ENCODE results near the gene FIBCD1.

The FIBCD1 gene, protein sequence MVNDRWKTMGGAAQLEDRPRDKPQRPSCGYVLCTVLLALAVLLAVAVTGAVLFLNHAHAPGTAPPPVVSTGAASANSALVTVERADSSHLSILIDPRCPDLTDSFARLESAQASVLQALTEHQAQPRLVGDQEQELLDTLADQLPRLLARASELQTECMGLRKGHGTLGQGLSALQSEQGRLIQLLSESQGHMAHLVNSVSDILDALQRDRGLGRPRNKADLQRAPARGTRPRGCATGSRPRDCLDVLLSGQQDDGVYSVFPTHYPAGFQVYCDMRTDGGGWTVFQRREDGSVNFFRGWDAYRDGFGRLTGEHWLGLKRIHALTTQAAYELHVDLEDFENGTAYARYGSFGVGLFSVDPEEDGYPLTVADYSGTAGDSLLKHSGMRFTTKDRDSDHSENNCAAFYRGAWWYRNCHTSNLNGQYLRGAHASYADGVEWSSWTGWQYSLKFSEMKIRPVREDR

DNA sequence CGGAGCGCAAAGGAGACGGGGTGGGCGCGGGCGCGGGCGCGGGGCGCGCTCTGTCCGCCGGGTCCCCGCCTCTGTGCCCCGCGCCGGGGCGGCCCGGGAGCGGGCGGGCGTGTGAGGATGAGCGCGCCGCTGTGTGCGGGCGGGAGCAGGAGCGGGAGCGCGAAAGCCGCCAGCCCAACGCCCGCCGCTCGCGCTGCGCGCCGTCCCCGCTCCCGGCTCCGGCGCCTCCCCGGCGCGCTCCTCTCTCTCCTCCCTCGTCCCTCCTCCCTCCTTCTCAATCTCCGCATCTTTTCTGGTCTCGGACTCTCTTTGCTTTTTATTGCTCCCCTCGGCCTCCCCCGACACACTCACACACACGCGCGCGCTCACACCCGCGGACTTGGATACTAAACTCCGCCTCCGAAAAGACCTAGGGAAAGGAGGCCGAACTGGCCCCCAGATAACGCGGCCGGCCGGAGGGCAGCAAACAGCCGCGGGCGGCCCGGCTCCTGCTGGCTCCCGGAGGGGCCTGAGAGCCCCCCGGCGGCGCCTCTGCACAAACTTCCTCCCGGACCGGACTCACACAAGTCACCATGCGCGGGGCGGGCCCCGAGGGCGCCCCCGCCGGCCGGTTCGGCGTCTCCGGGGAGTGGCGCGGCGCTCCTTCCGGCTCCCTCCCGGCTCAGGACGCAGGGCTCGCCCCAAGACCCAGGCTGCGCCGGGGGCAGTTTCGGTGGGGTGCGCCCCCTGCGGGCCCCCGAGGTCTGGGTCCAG, at the start of gene FIBCD1:
Gene FIBCD1, minus strand, starts transcription at position 596 of the 753 bp plus-strand sequence. CDS start 640 bp downstream, outside the sequence.
- Histone ChIP-seq H3K27ac (ENCODE audit: low read depth, low read length) (no peak within 1 kb of the TSS), H3K4me3 (ENCODE audit: low read depth, low read length) (peak within 1 kb of the TSS; percentile 67), H3K36me3 (ENCODE audit: control insufficient read depth, insufficient read depth, low read length) (no peaks in the 10 kb centered on the region), H3K9ac (ENCODE audit: low read length) (peak within 1 kb of the TSS; percentile 25), H3K4me1 (ENCODE audit: control insufficient read depth, insufficient read depth, low read length) (peaks cover 34% of the 10 kb centered on the region), H3K9me3 (ENCODE audit: control insufficient read depth, insufficient read depth, low read depth, low read length) (no peaks in the 10 kb centered on the region), H3K27me3 (ENCODE audit: control insufficient read depth, insufficient read depth, low read length) (peaks cover 58% of the 10 kb centered on the region)

DNA sequence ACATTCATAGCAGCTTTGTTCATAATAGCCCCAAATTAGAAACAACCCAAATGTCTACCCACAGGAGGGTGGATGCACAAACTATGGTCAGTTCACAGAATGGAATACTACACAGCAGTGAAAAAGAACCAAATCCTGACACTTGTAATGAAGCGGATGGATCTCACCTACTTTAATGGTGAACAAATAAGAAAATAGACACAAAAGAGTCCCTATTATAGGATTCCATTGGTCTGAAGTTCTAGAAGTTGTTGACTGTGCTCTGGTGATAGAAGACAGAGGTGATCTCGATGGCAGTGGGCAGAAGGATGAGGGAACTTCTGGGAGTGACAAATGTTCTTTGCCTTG, 49.3 kb upstream of the FIBCD1 start:
- H3K27ac ChIP-seq (ENCODE audit: low read depth, low read length): no peak overlapping the region
- H3K4me1 ChIP-seq (ENCODE audit: control insufficient read depth, insufficient read depth, low read length): peaks cover 22% of the 10 kb centered on the region; the same call in 1 of the 2 replicates
- H3K4me3 ChIP-seq (ENCODE audit: low read depth, low read length): no peak overlapping the region
- no peak overlapping the region for H3K9ac ChIP-seq (ENCODE audit: low read length)
- no peaks in the 10 kb centered on the region for H3K36me3 ChIP-seq (ENCODE audit: control insufficient read depth, insufficient read depth, low read length)
- no peaks in the 10 kb centered on the region for H3K27me3 ChIP-seq (ENCODE audit: control insufficient read depth, insufficient read depth, low read length)
- H3K9me3 ChIP-seq (ENCODE audit: control insufficient read depth, insufficient read depth, low read depth, low read length): no peaks in the 10 kb centered on the region

- H3K4me1 ChIP-seq (ENCODE audit: control insufficient read depth, insufficient read depth, low read length): peaks cover 22% of the 10 kb centered on the region; the same call in 1 of the 2 replicates
- no peak overlapping the region for H3K4me3 ChIP-seq (ENCODE audit: low read depth, low read length)
- H3K9me3 ChIP-seq (ENCODE audit: control insufficient read depth, insufficient read depth, low read depth, low read length): no peaks in the 10 kb centered on the region
- no peak overlapping the region for H3K27ac ChIP-seq (ENCODE audit: low read depth, low read length)
- no peak overlapping the region for H3K9ac ChIP-seq (ENCODE audit: low read length)
- H3K27me3 ChIP-seq (ENCODE audit: control insufficient read depth, insufficient read depth, low read length): no peaks in the 10 kb centered on the region
- H3K36me3 ChIP-seq (ENCODE audit: control insufficient read depth, insufficient read depth, low read length): no peaks in the 10 kb centered on the region
Observed at GRCh38 chr9:130987738-130988399, 48.8 kb upstream of the FIBCD1 start.

GRCh38 chr9:130987054-130987453, 48.0 kb upstream of the FIBCD1 start:
- H3K4me1 ChIP-seq (ENCODE audit: control insufficient read depth, insufficient read depth, low read length): peaks cover 22% of the 10 kb centered on the region; the same call in 1 of the 2 replicates
- no peaks in the 10 kb centered on the region for H3K27me3 ChIP-seq (ENCODE audit: control insufficient read depth, insufficient read depth, low read length)

GRCh38 chr9:130986356-130986965, 47.4 kb upstream of the FIBCD1 start:
- no peaks in the 10 kb centered on the region for H3K27me3 ChIP-seq (ENCODE audit: control insufficient read depth, insufficient read depth, low read length)
- no peak overlapping the region for H3K27ac ChIP-seq (ENCODE audit: low read depth, low read length)
- peaks cover 17% of the 10 kb centered on the region; the same call in 1 of the 2 replicates for H3K4me1 ChIP-seq (ENCODE audit: control insufficient read depth, insufficient read depth, low read length)
- H3K36me3 ChIP-seq (ENCODE audit: control insufficient read depth, insufficient read depth, low read length): no peaks in the 10 kb centered on the region
- no peak overlapping the region for H3K4me3 ChIP-seq (ENCODE audit: low read depth, low read length)
- no peaks in the 10 kb centered on the region for H3K9me3 ChIP-seq (ENCODE audit: control insufficient read depth, insufficient read depth, low read depth, low read length)
- no peak overlapping the region for H3K9ac ChIP-seq (ENCODE audit: low read length)

More at GRCh38 chr9:130987054-130987453, 48.0 kb upstream of the FIBCD1 start:
- Histone ChIP-seq H3K27ac (ENCODE audit: low read depth, low read length) (no peak overlapping the region), H3K9me3 (ENCODE audit: control insufficient read depth, insufficient read depth, low read depth, low read length) (no peaks in the 10 kb centered on the region), H3K36me3 (ENCODE audit: control insufficient read depth, insufficient read depth, low read length) (no peaks in the 10 kb centered on the region), H3K4me3 (ENCODE audit: low read depth, low read length) (no peak overlapping the region), H3K9ac (ENCODE audit: low read length) (no peak overlapping the region)

DNA sequence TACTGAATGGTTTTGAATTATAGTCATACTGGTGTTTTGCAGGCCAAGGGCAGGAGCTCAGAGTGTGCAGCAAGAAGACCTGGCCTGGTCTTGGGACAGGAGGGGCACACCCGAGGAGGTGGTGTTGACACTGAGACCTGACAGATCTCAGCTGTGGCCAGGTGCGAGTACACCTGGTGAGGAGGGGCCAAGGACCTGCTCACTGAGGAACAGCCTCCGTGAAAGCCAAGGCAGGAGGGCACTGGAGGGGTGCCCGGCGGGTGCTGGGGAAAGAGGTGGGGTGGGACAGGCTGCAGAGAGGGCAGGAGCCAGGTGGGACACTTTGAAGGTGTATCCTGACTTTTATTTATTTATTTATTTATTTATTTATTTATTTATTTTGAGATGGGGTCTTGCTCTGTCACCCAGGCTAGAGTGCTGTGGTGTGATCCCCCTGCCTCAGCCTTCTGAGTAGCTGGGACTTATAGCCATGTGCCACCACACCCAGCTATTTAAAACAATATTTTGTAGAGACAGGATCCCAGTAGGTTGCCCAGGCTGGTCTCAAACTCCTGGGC, 46.6 kb upstream of the FIBCD1 start:
- no peaks in the 10 kb centered on the region for H3K27me3 ChIP-seq (ENCODE audit: control insufficient read depth, insufficient read depth, low read length)
- no peak overlapping the region for H3K9ac ChIP-seq (ENCODE audit: low read length)
- H3K4me1 ChIP-seq (ENCODE audit: control insufficient read depth, insufficient read depth, low read length): peaks cover 10% of the 10 kb centered on the region; the same call in 1 of the 2 replicates
- no peak overlapping the region for H3K27ac ChIP-seq (ENCODE audit: low read depth, low read length)
- H3K4me3 ChIP-seq (ENCODE audit: low read depth, low read length): no peak overlapping the region
- no peaks in the 10 kb centered on the region for H3K9me3 ChIP-seq (ENCODE audit: control insufficient read depth, insufficient read depth, low read depth, low read length)
- H3K36me3 ChIP-seq (ENCODE audit: control insufficient read depth, insufficient read depth, low read length): no peaks in the 10 kb centered on the region

DNA sequence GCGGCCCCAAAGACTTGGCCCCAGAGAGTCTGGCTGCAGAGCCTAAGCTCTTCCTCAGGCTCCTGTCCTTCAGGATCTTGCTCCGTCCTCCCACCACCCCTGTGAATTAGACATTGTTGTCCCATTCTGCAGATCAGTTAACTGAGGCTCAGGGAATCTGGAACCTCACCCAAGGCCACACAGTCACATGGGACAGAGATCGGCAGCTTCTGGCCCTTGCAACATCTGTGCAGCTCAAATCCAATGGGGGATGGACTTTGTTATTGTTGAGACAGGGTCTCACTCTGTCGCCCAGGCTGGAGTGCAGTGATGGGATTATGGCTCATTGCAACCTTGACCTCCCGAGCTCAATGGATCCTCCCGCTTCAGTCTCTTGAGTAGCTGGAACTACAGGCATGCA, 46.0 kb upstream of the FIBCD1 start:
- no peak overlapping the region for H3K9ac ChIP-seq (ENCODE audit: low read length)
- H3K4me1 ChIP-seq (ENCODE audit: control insufficient read depth, insufficient read depth, low read length): peaks cover 6% of the 10 kb centered on the region; the same call in 1 of the 2 replicates
- no peaks in the 10 kb centered on the region for H3K27me3 ChIP-seq (ENCODE audit: control insufficient read depth, insufficient read depth, low read length)
- H3K4me3 ChIP-seq (ENCODE audit: low read depth, low read length): no peak overlapping the region
- no peaks in the 10 kb centered on the region for H3K36me3 ChIP-seq (ENCODE audit: control insufficient read depth, insufficient read depth, low read length)
- no peak overlapping the region for H3K27ac ChIP-seq (ENCODE audit: low read depth, low read length)
- H3K9me3 ChIP-seq (ENCODE audit: control insufficient read depth, insufficient read depth, low read depth, low read length): no peaks in the 10 kb centered on the region

DNA sequence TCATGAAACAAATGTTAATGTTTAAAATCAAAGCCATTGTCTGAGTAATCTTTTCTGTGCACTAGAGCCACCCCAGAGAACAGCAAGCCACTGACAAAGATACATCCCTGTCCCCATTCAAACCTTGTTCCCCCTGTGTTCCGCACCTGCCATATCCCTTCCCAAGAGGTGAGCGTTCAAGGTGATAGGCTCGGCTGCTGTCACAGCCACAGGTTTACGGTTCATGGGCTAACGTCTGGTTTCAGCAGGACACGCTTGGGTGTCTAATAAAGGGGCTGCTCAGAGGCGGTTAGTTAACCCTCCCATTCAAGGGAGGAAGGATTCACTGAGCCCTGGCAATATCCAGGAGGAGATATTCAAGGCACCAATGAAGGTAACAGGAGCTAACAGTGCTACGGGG, 45.5 kb upstream of the FIBCD1 start:
- Histone ChIP-seq H3K9ac (ENCODE audit: low read length) (no peak overlapping the region), H3K4me3 (ENCODE audit: low read depth, low read length) (no peak overlapping the region), H3K27ac (ENCODE audit: low read depth, low read length) (no peak overlapping the region), H3K4me1 (ENCODE audit: control insufficient read depth, insufficient read depth, low read length) (peaks cover 6% of the 10 kb centered on the region; the same call in 1 of the 2 replicates), H3K9me3 (ENCODE audit: control insufficient read depth, insufficient read depth, low read depth, low read length) (no peaks in the 10 kb centered on the region), H3K36me3 (ENCODE audit: control insufficient read depth, insufficient read depth, low read length) (no peaks in the 10 kb centered on the region), H3K27me3 (ENCODE audit: control insufficient read depth, insufficient read depth, low read length) (no peaks in the 10 kb centered on the region)

GRCh38 chr9:130983970-130984369, 44.9 kb upstream of the FIBCD1 start:
- Histone ChIP-seq H3K9ac (ENCODE audit: low read length) (no peak overlapping the region), H3K27ac (ENCODE audit: low read depth, low read length) (no peak overlapping the region), H3K27me3 (ENCODE audit: control insufficient read depth, insufficient read depth, low read length) (no peaks in the 10 kb centered on the region), H3K9me3 (ENCODE audit: control insufficient read depth, insufficient read depth, low read depth, low read length) (no peaks in the 10 kb centered on the region), H3K4me1 (ENCODE audit: control insufficient read depth, insufficient read depth, low read length) (peaks cover 6% of the 10 kb centered on the region; the same call in 1 of the 2 replicates), H3K4me3 (ENCODE audit: low read depth, low read length) (no peak overlapping the region), H3K36me3 (ENCODE audit: control insufficient read depth, insufficient read depth, low read length) (no peaks in the 10 kb centered on the region)

DNA sequence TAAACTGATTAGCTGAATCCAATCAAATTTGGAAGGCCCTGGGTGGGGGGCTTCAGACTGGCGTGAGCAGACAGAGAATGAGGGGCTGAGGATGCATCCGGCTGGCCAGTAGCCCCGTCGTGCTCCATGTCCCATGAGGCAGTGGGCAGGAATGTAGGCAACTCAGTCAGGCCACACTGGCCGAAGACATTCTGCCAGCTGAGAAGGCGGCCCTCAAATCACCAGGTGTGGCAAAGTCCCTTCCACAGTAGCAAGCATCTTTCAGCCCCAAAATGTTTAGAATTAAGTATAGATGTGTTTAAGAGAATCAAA, 44.3 kb upstream of the FIBCD1 start:
- Histone ChIP-seq H3K9me3 (ENCODE audit: control insufficient read depth, insufficient read depth, low read depth, low read length) (no peaks in the 10 kb centered on the region), H3K36me3 (ENCODE audit: control insufficient read depth, insufficient read depth, low read length) (no peaks in the 10 kb centered on the region), H3K4me3 (ENCODE audit: low read depth, low read length) (no peak overlapping the region), H3K27ac (ENCODE audit: low read depth, low read length) (no peak overlapping the region), H3K9ac (ENCODE audit: low read length) (no peak overlapping the region), H3K4me1 (ENCODE audit: control insufficient read depth, insufficient read depth, low read length) (peaks cover 6% of the 10 kb centered on the region; the same call in 1 of the 2 replicates), H3K27me3 (ENCODE audit: control insufficient read depth, insufficient read depth, low read length) (no peaks in the 10 kb centered on the region)

Data from HUES6 (cell line).